Measurements from ENCODE around the gene BRF1.
A peak's percentile ranks its signal among the peaks of the same experiment; 100 is the strongest.
"Not testable (repeated sequence)": the region's sequence is repeated elsewhere in the genome, so short reads cannot be mapped to it uniquely, and the experiment has no call there.

The BRF1 gene

GRCh38 chr14:105331575-105332349 is 31.0 kb upstream of the BRF1 start:
- DNase-seq, result no peak

- DNase-seq, result no peak
Observed at GRCh38 chr14:105330491-105330895, 29.7 kb upstream of the BRF1 start.

- DNase-seq, result no peak
Observed at GRCh38 chr14:105329411-105330150, 28.8 kb upstream of the BRF1 start.

- DNase-seq, result no peak
Observed at GRCh38 chr14:105328678-105329390, 28.0 kb upstream of the BRF1 start.

GRCh38 chr14:105328070-105328677 is 27.4 kb upstream of the BRF1 start:
- no peak for DNase-seq

GRCh38 chr14:105327695-105328045 is 26.9 kb upstream of the BRF1 start:
- not testable (repeated sequence) for DNase-seq

- no peak for DNase-seq
Observed at GRCh38 chr14:105326891-105327694, 26.3 kb upstream of the BRF1 start.

GRCh38 chr14:105326568-105326867 is 25.7 kb upstream of the BRF1 start:
- DNase-seq, result no peak

- no peak for DNase-seq
Observed at GRCh38 chr14:105325716-105326567, 25.1 kb upstream of the BRF1 start.

GRCh38 chr14:105325303-105325702 is 24.5 kb upstream of the BRF1 start:
- DNase-seq, result no peak

GRCh38 chr14:105324871-105325270 is 24.1 kb upstream of the BRF1 start:
- DNase-seq, result no peak

GRCh38 chr14:105324080-105324778 is 23.4 kb upstream of the BRF1 start:
- DNase-seq, result no peak

GRCh38 chr14:105323663-105324062 is 22.9 kb upstream of the BRF1 start:
- no peak for DNase-seq

GRCh38 chr14:105322791-105323556 is 22.2 kb upstream of the BRF1 start:
- no peak for DNase-seq

GRCh38 chr14:105317546-105317945 is 16.7 kb upstream of the BRF1 start:
- DNase-seq, result no peak

GRCh38 chr14:105316968-105317510 is 16.2 kb upstream of the BRF1 start:
- no peak for DNase-seq

- DNase-seq, result no peak
Observed at GRCh38 chr14:105316577-105316941, 15.8 kb upstream of the BRF1 start.

- no peak for DNase-seq
Observed at GRCh38 chr14:105315941-105316576, 15.3 kb upstream of the BRF1 start.

- DNase-seq, result peak; percentile 59
Observed at GRCh38 chr14:105315211-105315721, 14.5 kb upstream of the BRF1 start.

All from CD4-positive, alpha-beta T cell treated with Interleukin-10 for 1 hour (primary cell).